HepG2 (cell line): ENCODE data around the gene B3GNT9. TPM values are rescaled to one million over a fixed set of nuclear protein-coding genes. Genes with fewer than 3 reads are reported as not detected.
A peak's percentile ranks its signal among the peaks of the same experiment; 100 is the strongest.

Experiments used
- KLF11 ChIP-seq: IDR thresholded peaks from 2 replicates; pipeline ENCODE4 v1.6.1; 2016; ENCODE audit warnings: missing compliant biosample characterization
- MTF1 ChIP-seq: sonication (generic); formaldehyde crosslinking; IDR thresholded peaks from 2 replicates; pipeline ENCODE4 v1.5.0; 2020; ENCODE audit warnings: missing genetic modification reagents
- MXI1 ChIP-seq: IDR thresholded peaks from 3 replicates; pipeline ENCODE4 v1.6.1; 2012; ENCODE audit warnings: low read depth, low read length, inconsistent platforms, borderline replicate concordance
- POLR2A ChIP-seq, 2 experiments: IDR thresholded peaks; 2 replicates each; pipeline ENCODE4 v1.6.1; 2011; ENCODE audit warnings: low read depth in 2 of 2, low read length in 2 of 2, mild to moderate bottlenecking in 1 of 2, moderate library complexity in 1 of 2; ENCODE audit not compliant: insufficient read depth in 1 of 2
- PTBP1 ChIP-seq: fragments of 200-400 bp; formaldehyde crosslinking; IDR thresholded peaks from 2 replicates; pipeline ENCODE4 v1.6.1; 2018; ENCODE audit warnings: low read length, low read depth; ENCODE audit not compliant: poor library complexity, severe bottlenecking
- RBAK ChIP-seq: sonication (generic); formaldehyde crosslinking; IDR thresholded peaks from 2 replicates; pipeline ENCODE4 v1.5.1; 2020; ENCODE audit warnings: mild to moderate bottlenecking, missing genetic modification reagents
- ZEB1 ChIP-seq: IDR thresholded peaks from 2 replicates; pipeline ENCODE4 v1.6.1; 2012; ENCODE audit warnings: mild to moderate bottlenecking, low read depth, inconsistent platforms; ENCODE audit not compliant: insufficient replicate concordance
- ZNF260 ChIP-seq: sonication (generic); formaldehyde crosslinking; IDR thresholded peaks from 2 replicates; pipeline ENCODE4 v1.4.0; 2020; ENCODE audit warnings: missing genetic modification reagents, low read depth, mild to moderate bottlenecking, borderline replicate concordance
- ZNF264 ChIP-seq: sonication (generic); formaldehyde crosslinking; IDR thresholded peaks from 2 replicates; pipeline ENCODE4 v1.4.0; 2020; ENCODE audit warnings: missing genetic modification reagents
- ZNF33B ChIP-seq: sonication (generic); formaldehyde crosslinking; IDR thresholded peaks from 2 replicates; pipeline ENCODE4 v1.5.1; 2020; ENCODE audit warnings: mild to moderate bottlenecking, missing genetic modification reagents
- ZNF501 ChIP-seq: sonication (generic); formaldehyde crosslinking; IDR thresholded peaks from 2 replicates; pipeline ENCODE4 v1.5.1; 2020; ENCODE audit warnings: mild to moderate bottlenecking, moderate library complexity, missing genetic modification reagents
- ZNF570 ChIP-seq: sonication (generic); formaldehyde crosslinking; IDR thresholded peaks from 2 replicates; pipeline ENCODE4 v1.4.0; 2020; ENCODE audit warnings: mild to moderate bottlenecking, missing genetic modification reagents, borderline replicate concordance
- polyA plus RNA-seq, 8 experiments: library from polyadenylated mRNA; depleted of rRNA in 3 of 8; stranded (reverse) in 7 of 8; unstranded in 1 of 8; fragments of >200 nt; fragmentation: Illumina TruSeq in 4 of 8; extraction: Trizol in 4 of 8; gene quantifications; 2 replicates each; pipeline versions ENCODE4 v1.2.1 to v1.2.3, GENCODE V29; 2011 to 2016; ENCODE audit warnings: low read depth in 4 of 8, missing spikeins in 1 of 8, mixed read lengths in 1 of 8; ENCODE audit not compliant: insufficient read depth in 1 of 8
- total RNA-seq, 5 experiments: library from RNA; depleted of rRNA; stranded (reverse); fragments of >200 nt; fragmentation: Illumina TruSeq; extraction: Trizol; gene quantifications; 2 replicates each; pipeline ENCODE4 v1.2.3, GENCODE V29; 2016; ENCODE audit warnings: low read depth in 1 of 5
- TF ChIP-seq, protein P1 (sequence below): sonication (generic); formaldehyde crosslinking; IDR thresholded peaks from 2 replicates; pipeline ENCODE4 v1.8.1; 2022; ENCODE audit warnings: low read depth, mild to moderate bottlenecking, missing genetic modification reagents
- TF ChIP-seq, protein P2 (sequence below): sonication (generic); formaldehyde crosslinking; IDR thresholded peaks from 2 replicates; pipeline ENCODE4 v1.4.0; 2020; ENCODE audit warnings: missing genetic modification reagents
- TF ChIP-seq, protein P3 (sequence below): sonication (generic); formaldehyde crosslinking; IDR thresholded peaks from 2 replicates; pipeline ENCODE4 v1.4.0; 2020; ENCODE audit warnings: missing genetic modification reagents
- TF ChIP-seq, protein P4 (sequence below): sonication (generic); formaldehyde crosslinking; IDR thresholded peaks from 2 replicates; pipeline ENCODE4 v1.5.0; 2020; ENCODE audit warnings: missing genetic modification reagents, mild to moderate bottlenecking, borderline replicate concordance
- TF ChIP-seq, protein P5 (sequence below): sonication (generic); formaldehyde crosslinking; IDR thresholded peaks from 2 replicates; pipeline ENCODE4 v1.8.0; 2022; ENCODE audit warnings: mild to moderate bottlenecking, missing genetic modification reagents

Gene B3GNT9
- total and polyA plus RNA-seq, 2 of the 13 experiments (the other 11 are each of a cell fraction or from before 2014, with no cell fraction given): 1.5 to 3.1 TPM

DNA sequence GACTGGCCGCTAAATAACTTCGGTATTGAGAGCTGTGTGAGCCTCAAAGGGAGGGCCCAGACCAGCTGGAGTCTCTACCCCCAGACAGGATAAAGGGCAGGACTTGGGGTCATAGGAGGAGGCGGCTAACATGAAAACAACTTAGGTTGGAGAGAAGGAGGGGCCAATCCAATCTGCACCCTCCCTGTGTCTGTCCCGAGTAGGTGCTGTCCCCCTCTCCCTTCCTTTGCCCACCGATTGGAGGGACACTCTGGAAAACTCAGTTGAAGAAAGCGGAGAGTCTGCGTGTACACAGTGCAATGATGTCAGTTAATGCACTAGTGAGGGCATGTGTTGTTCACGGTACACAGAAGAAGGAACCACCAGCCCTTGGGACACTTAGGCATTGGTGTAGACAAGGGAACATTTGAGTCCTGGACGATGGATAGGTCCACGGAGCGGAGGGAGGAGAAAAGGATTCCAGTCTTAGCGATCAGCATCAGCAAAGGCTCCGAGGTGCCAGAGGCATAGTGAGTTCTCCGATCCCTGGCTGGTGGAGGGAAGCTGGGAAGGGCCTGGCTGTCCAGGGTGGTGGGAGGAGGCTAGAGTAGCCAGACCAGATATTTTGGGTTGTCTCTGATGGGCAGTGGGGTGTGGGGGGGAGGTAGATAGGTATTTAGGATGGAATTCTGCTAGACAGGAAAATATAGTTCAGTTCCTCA lies 20.3 kb upstream of the B3GNT9 start (continued):
- TF ChIP-seq, protein P1, sequence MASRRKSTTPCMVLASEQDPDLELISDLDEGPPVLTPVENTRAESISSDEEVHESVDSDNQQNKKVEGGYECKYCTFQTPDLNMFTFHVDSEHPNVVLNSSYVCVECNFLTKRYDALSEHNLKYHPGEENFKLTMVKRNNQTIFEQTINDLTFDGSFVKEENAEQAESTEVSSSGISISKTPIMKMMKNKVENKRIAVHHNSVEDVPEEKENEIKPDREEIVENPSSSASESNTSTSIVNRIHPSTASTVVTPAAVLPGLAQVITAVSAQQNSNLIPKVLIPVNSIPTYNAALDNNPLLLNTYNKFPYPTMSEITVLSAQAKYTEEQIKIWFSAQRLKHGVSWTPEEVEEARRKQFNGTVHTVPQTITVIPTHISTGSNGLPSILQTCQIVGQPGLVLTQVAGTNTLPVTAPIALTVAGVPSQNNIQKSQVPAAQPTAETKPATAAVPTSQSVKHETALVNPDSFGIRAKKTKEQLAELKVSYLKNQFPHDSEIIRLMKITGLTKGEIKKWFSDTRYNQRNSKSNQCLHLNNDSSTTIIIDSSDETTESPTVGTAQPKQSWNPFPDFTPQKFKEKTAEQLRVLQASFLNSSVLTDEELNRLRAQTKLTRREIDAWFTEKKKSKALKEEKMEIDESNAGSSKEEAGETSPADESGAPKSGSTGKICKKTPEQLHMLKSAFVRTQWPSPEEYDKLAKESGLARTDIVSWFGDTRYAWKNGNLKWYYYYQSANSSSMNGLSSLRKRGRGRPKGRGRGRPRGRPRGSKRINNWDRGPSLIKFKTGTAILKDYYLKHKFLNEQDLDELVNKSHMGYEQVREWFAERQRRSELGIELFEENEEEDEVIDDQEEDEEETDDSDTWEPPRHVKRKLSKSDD (CRISPR knock-in tag): no peak
- TF ChIP-seq ZEB1 (no peak), RBAK (CRISPR knock-in tag) (no peak), ZNF264 (CRISPR knock-in tag) (0 out of 2 replicates have a peak, but pooled peaks have one; percentile 64), ZNF260 (CRISPR knock-in tag) (no peak), KLF11 (CRISPR knock-in tag) (0 out of 2 replicates have a peak, but pooled peaks have one; percentile 81), MXI1 (no peak), ZNF501 (CRISPR knock-in tag) (peak; percentile 82), PTBP1 (no peak), ZNF570 (CRISPR knock-in tag) (no peak), POLR2A (IDR thresholded peaks at IDR 0.05; ENCODE audit: insufficient read depth in 1 of 2, low read depth in 2 of 2, low read length in 2 of 2) (peak in 1 of 2 experiments; percentile 23; a peak in 1 of 4 replicates), MTF1 (CRISPR knock-in tag) (no peak), ZNF33B (CRISPR knock-in tag) (no peak)
- TF ChIP-seq, protein P2, sequence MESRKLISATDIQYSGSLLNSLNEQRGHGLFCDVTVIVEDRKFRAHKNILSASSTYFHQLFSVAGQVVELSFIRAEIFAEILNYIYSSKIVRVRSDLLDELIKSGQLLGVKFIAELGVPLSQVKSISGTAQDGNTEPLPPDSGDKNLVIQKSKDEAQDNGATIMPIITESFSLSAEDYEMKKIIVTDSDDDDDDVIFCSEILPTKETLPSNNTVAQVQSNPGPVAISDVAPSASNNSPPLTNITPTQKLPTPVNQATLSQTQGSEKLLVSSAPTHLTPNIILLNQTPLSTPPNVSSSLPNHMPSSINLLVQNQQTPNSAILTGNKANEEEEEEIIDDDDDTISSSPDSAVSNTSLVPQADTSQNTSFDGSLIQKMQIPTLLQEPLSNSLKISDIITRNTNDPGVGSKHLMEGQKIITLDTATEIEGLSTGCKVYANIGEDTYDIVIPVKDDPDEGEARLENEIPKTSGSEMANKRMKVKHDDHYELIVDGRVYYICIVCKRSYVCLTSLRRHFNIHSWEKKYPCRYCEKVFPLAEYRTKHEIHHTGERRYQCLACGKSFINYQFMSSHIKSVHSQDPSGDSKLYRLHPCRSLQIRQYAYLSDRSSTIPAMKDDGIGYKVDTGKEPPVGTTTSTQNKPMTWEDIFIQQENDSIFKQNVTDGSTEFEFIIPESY (CRISPR knock-in tag): no peak
- TF ChIP-seq, protein P3, sequence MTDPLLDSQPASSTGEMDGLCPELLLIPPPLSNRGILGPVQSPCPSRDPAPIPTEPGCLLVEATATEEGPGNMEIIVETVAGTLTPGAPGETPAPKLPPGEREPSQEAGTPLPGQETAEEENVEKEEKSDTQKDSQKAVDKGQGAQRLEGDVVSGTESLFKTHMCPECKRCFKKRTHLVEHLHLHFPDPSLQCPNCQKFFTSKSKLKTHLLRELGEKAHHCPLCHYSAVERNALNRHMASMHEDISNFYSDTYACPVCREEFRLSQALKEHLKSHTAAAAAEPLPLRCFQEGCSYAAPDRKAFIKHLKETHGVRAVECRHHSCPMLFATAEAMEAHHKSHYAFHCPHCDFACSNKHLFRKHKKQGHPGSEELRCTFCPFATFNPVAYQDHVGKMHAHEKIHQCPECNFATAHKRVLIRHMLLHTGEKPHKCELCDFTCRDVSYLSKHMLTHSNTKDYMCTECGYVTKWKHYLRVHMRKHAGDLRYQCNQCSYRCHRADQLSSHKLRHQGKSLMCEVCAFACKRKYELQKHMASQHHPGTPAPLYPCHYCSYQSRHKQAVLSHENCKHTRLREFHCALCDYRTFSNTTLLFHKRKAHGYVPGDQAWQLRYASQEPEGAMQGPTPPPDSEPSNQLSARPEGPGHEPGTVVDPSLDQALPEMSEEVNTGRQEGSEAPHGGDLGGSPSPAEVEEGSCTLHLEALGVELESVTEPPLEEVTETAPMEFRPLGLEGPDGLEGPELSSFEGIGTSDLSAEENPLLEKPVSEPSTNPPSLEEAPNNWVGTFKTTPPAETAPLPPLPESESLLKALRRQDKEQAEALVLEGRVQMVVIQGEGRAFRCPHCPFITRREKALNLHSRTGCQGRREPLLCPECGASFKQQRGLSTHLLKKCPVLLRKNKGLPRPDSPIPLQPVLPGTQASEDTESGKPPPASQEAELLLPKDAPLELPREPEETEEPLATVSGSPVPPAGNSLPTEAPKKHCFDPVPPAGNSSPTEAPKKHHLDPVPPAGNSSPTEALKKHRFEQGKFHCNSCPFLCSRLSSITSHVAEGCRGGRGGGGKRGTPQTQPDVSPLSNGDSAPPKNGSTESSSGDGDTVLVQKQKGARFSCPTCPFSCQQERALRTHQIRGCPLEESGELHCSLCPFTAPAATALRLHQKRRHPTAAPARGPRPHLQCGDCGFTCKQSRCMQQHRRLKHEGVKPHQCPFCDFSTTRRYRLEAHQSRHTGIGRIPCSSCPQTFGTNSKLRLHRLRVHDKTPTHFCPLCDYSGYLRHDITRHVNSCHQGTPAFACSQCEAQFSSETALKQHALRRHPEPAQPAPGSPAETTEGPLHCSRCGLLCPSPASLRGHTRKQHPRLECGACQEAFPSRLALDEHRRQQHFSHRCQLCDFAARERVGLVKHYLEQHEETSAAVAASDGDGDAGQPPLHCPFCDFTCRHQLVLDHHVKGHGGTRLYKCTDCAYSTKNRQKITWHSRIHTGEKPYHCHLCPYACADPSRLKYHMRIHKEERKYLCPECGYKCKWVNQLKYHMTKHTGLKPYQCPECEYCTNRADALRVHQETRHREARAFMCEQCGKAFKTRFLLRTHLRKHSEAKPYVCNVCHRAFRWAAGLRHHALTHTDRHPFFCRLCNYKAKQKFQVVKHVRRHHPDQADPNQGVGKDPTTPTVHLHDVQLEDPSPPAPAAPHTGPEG (CRISPR knock-in tag): no peak
- TF ChIP-seq, protein P4, sequence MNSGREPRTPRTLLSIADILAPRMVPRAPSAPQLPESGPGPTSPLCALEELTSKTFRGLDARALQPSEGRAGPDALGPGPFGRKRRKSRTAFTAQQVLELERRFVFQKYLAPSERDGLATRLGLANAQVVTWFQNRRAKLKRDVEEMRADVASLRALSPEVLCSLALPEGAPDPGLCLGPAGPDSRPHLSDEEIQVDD (CRISPR knock-in tag): no peak
- TF ChIP-seq, protein P5, sequence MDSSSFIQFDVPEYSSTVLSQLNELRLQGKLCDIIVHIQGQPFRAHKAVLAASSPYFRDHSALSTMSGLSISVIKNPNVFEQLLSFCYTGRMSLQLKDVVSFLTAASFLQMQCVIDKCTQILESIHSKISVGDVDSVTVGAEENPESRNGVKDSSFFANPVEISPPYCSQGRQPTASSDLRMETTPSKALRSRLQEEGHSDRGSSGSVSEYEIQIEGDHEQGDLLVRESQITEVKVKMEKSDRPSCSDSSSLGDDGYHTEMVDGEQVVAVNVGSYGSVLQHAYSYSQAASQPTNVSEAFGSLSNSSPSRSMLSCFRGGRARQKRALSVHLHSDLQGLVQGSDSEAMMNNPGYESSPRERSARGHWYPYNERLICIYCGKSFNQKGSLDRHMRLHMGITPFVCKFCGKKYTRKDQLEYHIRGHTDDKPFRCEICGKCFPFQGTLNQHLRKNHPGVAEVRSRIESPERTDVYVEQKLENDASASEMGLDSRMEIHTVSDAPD (CRISPR knock-in tag): no peak
